Progenitor cell of endocrine pancreas (in vitro differentiated cells): ENCODE results near the gene ST6GAL2. TPM values are rescaled to one million over a fixed set of nuclear protein-coding genes. Genes with fewer than 3 reads are reported as not detected.

Experiments used
- DNase-seq: peaks from one replicate; pipeline ENCODE4 v3.0.0; 2021; ENCODE audit warnings: low spot score; ENCODE audit not compliant: unreplicated experiment
- H3K27ac Mint-ChIP-seq: 2 replicates; pipeline ENCODE4 v1.8.0; 2021; ENCODE audit warnings: mild to moderate bottlenecking, moderate library complexity, mixed read lengths
- H3K27me3 Mint-ChIP-seq: 2 replicates; pipeline ENCODE4 v1.8.0; 2021; ENCODE audit warnings: mixed read lengths
- H3K36me3 Mint-ChIP-seq: 2 replicates; pipeline ENCODE4 v1.8.0; 2022; ENCODE audit warnings: mixed read lengths; ENCODE audit not compliant: insufficient read depth
- H3K4me1 Mint-ChIP-seq: 2 replicates; pipeline ENCODE4 v1.8.0; 2021; ENCODE audit warnings: low read depth, mixed read lengths
- H3K4me3 Mint-ChIP-seq: 2 replicates; pipeline ENCODE4 v1.8.0; 2021; ENCODE audit warnings: low read depth, mild to moderate bottlenecking, moderate library complexity, mixed read lengths
- H3K9me3 Mint-ChIP-seq: 2 replicates; pipeline ENCODE4 v1.8.0; 2021; ENCODE audit warnings: low read depth, mixed read lengths
- total RNA-seq: library from RNA; stranded (reverse); gene quantifications from 2 replicates; pipeline ENCODE4 v1.2.1, GENCODE V29; 2021
- TF ChIP-seq, protein P1 (sequence below): fragments of 200-600 bp; sonication (generic); IDR thresholded peaks from one replicate; pipeline ENCODE4 v1.5.0; 2021; ENCODE audit warnings: antibody characterized with exemption, mild to moderate bottlenecking; ENCODE audit not compliant: unreplicated experiment

ST6GAL2 gene
- total RNA-seq, 1 donor from 2014 or later: 8.0 TPM

DNA sequence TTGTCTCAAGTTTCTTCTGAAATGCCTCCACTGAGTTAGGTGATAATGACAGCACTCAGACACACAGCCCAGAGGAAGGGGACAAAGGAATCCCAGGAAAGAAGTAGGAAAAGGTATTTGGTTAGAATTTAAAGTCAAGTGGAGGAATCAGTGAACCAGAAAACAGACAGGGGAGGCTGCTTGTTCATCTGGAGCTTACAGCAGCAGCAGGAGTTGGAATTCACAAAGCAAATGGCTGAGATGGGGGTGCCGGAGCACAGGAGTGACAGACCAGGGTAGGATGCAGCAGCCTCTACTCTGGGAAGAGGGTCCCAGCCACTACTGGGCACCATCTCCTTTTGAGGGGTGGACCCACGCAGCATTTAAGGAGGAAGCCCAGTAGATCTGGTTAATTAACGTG is 104.8 kb downstream of the ST6GAL2 start:
- H3K27me3 Mint-ChIP-seq: peaks cover 3% of the 10 kb centered on the region
- no peak overlapping the region for H3K4me3 Mint-ChIP-seq
- H3K36me3 Mint-ChIP-seq: no peaks in the 10 kb centered on the region
- TF ChIP-seq, protein P1, sequence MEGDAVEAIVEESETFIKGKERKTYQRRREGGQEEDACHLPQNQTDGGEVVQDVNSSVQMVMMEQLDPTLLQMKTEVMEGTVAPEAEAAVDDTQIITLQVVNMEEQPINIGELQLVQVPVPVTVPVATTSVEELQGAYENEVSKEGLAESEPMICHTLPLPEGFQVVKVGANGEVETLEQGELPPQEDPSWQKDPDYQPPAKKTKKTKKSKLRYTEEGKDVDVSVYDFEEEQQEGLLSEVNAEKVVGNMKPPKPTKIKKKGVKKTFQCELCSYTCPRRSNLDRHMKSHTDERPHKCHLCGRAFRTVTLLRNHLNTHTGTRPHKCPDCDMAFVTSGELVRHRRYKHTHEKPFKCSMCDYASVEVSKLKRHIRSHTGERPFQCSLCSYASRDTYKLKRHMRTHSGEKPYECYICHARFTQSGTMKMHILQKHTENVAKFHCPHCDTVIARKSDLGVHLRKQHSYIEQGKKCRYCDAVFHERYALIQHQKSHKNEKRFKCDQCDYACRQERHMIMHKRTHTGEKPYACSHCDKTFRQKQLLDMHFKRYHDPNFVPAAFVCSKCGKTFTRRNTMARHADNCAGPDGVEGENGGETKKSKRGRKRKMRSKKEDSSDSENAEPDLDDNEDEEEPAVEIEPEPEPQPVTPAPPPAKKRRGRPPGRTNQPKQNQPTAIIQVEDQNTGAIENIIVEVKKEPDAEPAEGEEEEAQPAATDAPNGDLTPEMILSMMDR: no peak
- H3K4me1 Mint-ChIP-seq: no peaks in the 10 kb centered on the region
- DNase-seq: no peak
- H3K9me3 Mint-ChIP-seq: no peaks in the 10 kb centered on the region
- no peak overlapping the region for H3K27ac Mint-ChIP-seq

DNA sequence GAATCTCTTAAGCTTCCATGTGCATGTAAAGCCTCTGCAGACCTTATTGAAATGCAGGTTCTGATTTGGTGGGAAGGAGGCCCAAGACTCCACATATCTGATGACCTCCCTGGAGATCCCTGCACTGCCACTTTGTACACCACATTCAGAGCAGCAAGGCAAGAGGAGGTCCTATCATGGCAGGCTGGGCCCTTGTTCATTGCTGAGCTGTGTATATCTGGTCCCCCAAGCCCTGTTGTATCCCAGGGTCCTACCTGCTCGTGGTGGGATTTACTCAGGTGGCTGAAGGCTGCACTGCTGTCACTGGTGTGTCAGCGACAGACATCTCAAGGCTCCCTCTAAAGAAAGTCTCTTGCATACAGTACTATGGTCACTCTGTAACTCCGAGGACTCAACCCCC is 114.2 kb downstream of the ST6GAL2 start:
- no peaks in the 10 kb centered on the region for H3K36me3 Mint-ChIP-seq
- no peak for DNase-seq
- H3K27me3 Mint-ChIP-seq: no peaks in the 10 kb centered on the region
- H3K27ac Mint-ChIP-seq: no peak overlapping the region
- peaks cover 2% of the 10 kb centered on the region for H3K4me1 Mint-ChIP-seq
- TF ChIP-seq, protein P1: no peak
- no peaks in the 10 kb centered on the region for H3K9me3 Mint-ChIP-seq
- no peak overlapping the region for H3K4me3 Mint-ChIP-seq

DNA sequence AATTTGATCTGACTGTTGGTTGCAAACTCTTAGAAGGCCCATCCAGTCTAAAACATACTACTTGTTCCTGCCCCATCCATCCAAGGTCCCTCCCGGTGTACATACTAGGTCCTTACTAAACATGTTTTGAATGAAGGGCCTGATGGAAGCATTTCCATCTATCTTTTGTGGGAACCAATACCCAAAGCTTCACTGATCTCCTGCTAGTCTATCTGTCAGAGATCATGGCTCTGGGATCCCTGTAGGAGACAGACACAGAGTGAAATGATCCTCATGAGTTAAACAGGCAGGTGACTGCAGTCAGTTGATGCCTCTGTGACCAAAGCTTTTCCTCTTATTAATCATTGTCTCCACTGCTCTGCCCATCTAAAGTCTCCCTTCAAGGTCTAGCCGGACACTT is 115.0 kb downstream of the ST6GAL2 start:
- no peak for DNase-seq
- TF ChIP-seq, protein P1: no peak
- peaks cover 2% of the 10 kb centered on the region for H3K4me1 Mint-ChIP-seq
- no peaks in the 10 kb centered on the region for H3K36me3 Mint-ChIP-seq
- H3K9me3 Mint-ChIP-seq: no peaks in the 10 kb centered on the region
- no peak overlapping the region for H3K4me3 Mint-ChIP-seq
- H3K27me3 Mint-ChIP-seq: no peaks in the 10 kb centered on the region
- no peak overlapping the region for H3K27ac Mint-ChIP-seq

DNA sequence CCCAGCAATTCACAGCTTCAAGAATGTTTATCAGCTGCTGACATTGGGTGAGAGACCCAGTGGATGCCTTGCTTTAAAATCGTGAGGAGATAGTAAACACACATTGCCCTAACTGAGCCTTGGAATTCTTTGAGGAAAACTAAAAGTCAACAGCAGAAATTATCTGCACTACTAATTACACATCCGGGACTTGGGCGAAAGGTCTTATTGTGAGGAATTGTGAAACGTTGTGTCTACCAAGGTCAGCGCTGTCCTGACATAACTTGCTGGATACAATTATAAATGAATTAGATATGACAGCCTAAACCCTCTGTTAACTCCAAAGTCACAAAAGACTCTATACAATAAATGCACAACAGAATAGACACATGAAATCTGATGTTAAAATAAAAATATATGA is 121.4 kb downstream of the ST6GAL2 start:
- Mint-ChIP-seq H3K4me3 (no peak overlapping the region), H3K9me3 (peaks cover 13% of the 10 kb centered on the region), H3K4me1 (peaks cover 11% of the 10 kb centered on the region), H3K36me3 (no peaks in the 10 kb centered on the region), H3K27me3 (no peaks in the 10 kb centered on the region), H3K27ac (no peak overlapping the region)
- TF ChIP-seq, protein P1: no peak
- DNase-seq: no peak

DNA sequence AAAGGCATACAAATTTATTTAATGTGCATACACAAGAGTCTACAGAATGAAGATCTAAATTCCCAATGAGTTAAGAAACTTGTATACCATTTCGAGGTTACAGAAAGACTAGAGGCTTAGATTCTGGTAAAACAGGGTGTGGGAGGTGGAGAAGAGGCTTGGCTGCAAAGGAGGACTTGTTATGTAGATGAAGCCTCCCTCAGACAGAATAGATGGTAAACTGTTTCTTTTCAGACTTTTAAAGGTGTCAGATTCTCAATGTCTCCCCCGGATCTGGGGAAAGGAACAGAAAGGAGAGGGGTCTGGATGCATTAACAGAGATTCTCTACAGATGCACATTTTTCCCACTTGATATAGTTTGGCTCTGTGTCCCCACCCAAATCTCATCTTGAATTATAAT is 126.0 kb downstream of the ST6GAL2 start:
- TF ChIP-seq, protein P1: no peak
- Mint-ChIP-seq H3K27ac (no peak overlapping the region), H3K4me3 (no peak overlapping the region), H3K9me3 (peaks cover 10% of the 10 kb centered on the region), H3K4me1 (peaks cover 11% of the 10 kb centered on the region), H3K36me3 (no peaks in the 10 kb centered on the region), H3K27me3 (no peaks in the 10 kb centered on the region)
- DNase-seq: no peak
